Epithelial cell of esophagus (primary cell): ENCODE measurements around the gene HAND2.

Experiments used
- DNase-seq: peaks from one replicate; pipeline ENCODE4 v3.0.0; 2010; ENCODE audit warnings: low read depth
- H3K4me3 ChIP-seq: 2 replicates; pipeline ENCODE4 v1.5.1; 2011; ENCODE audit warnings: mild to moderate bottlenecking, low read length, control low read depth
- TF ChIP-seq, protein P1 (sequence below): IDR thresholded peaks from 2 replicates; pipeline ENCODE4 v1.5.1; 2011; ENCODE audit warnings: low read depth, mild to moderate bottlenecking, low read length, control low read depth, inconsistent platforms; ENCODE audit not compliant: insufficient read depth; ENCODE audit errors: missing control alignments

Gene HAND2

DNA sequence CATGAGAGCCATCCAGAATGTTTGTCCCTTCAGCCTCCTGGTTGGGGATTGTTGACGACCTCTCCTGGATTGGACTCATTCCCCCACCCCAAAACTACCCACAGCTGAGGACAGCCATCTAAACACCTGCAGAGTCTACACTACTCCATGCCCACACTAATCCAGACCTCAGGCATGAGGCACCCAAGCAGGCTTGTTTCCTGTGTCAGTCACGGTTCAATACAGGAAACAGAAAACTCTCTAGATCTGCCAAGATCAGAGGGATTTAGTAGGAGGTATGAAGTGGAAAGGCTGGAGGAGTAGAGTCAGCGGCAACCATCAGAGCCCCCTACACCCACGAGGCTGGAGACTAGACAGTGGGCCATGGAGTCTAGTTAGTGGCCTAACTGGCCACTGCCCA, 37.7 kb downstream of the HAND2 start:
- DNase-seq = no peak
- no peak overlapping the region for H3K4me3 ChIP-seq
- TF ChIP-seq, protein P1, sequence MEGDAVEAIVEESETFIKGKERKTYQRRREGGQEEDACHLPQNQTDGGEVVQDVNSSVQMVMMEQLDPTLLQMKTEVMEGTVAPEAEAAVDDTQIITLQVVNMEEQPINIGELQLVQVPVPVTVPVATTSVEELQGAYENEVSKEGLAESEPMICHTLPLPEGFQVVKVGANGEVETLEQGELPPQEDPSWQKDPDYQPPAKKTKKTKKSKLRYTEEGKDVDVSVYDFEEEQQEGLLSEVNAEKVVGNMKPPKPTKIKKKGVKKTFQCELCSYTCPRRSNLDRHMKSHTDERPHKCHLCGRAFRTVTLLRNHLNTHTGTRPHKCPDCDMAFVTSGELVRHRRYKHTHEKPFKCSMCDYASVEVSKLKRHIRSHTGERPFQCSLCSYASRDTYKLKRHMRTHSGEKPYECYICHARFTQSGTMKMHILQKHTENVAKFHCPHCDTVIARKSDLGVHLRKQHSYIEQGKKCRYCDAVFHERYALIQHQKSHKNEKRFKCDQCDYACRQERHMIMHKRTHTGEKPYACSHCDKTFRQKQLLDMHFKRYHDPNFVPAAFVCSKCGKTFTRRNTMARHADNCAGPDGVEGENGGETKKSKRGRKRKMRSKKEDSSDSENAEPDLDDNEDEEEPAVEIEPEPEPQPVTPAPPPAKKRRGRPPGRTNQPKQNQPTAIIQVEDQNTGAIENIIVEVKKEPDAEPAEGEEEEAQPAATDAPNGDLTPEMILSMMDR = no peak

DNA sequence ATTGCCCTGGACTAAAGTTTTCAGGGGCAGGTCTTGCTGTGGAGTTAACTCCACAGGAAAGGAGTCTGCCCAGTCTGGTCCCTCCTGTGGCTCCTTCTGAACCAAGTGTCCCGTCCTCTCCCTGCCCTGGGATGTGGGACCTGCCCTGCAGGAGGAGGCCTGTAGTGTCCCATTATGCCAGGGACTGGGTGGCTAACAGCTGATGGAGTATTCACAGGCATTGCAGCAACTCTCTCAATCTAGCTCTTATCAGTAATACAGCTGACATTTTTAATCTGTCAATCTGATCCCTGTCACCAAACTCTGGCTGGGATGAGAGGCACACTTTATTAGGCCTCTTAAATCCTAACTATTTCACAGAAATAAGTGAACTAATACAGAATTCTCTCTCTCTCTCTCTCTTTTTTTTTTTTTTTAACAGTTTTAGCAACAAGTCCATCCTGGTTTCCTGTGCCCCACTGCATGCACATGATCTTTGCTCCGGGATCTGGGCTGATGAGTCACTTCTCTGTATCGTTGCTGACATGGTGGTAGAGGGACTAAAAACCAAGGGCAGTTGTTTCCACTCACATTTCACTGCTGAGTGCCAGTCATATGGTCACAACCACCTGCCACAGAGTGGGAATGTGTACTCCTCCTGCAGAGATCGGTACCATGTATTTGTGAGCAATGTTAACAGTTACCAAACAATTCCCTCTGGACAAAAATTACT, 39.1 kb downstream of the HAND2 start:
- H3K4me3 ChIP-seq = no peak overlapping the region
- peak; percentile 24 for DNase-seq
- TF ChIP-seq, protein P1 = no peak

DNA sequence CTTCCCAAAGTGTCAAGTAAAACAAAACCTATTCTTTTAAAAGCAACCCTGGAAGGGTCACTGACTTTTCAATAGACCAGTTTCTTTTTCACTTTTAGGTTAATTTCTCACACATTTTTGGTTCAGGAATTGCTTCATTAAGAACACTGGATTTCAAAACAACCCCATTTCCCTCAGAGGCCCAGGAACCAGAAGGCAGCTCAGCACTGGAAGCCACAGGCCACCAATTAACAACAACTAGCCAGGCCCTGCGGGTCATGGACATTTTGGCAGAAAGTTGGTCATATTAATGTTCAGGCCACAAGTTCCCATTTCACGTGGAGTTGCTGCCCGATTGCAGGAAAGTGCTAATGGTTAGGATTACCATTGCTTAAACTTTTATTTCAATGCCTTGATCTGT, 39.8 kb downstream of the HAND2 start:
- DNase-seq = no peak
- H3K4me3 ChIP-seq = no peak overlapping the region
- TF ChIP-seq, protein P1 = no peak

DNA sequence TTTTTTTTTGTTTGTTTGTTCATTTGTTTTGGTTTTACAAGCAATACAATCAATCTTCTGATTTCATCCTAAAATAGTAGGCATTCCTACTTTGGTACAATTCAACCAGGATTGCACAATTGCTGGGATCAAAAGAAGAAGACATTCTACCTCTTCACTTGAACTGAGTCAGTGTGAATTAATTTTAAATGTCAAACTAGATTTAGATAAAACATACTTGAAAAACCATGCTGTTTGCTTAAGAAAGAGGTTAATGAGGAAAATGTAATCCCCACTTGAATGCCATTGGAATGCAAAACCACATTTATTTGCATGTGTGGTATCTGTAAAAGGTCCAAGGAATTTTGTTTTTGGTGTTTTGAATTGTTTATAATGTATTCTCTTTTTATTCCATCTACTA, 40.5 kb downstream of the HAND2 start:
- TF ChIP-seq, protein P1 = no peak
- no peak for DNase-seq
- no peak overlapping the region for H3K4me3 ChIP-seq

DNA sequence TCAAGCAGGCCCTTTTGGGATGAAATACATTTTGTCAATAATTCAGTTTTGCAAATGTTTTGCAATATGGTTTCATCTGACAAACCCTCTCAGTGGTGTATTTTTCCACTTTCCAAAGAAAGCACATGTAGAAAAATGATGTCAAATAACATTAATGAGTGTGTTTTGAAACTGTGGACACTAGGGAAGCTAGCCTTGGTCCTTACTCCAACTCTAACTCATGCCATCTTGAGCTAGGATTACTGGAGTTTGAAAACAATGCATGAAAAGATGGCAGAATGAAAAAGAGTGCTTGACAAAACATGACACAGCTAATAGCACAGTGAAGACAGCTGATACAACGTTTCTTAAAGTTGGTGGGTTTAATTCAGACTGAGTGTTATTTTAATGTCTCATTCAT, 41.4 kb downstream of the HAND2 start:
- DNase-seq = no peak
- no peak overlapping the region for H3K4me3 ChIP-seq
- TF ChIP-seq, protein P1 = no peak

GRCh38 chr4:173488074-173488473, 42.0 kb downstream of the HAND2 start:
- TF ChIP-seq, protein P1 = no peak
- H3K4me3 ChIP-seq = no peak overlapping the region
- DNase-seq = no peak
